Thyroid gland (tissue), 4 donors: ENCODE results near the gene ZNF175. TPM values are rescaled to one million over a fixed set of nuclear protein-coding genes. Genes with fewer than 3 reads are reported as not detected.

Experiments used
- DNase-seq, 2 donors: peaks; one replicate each; pipeline ENCODE4 v3.0.0-alpha.2; 2019
- H3K27ac ChIP-seq, 3 donors: fragments of 200-600 bp; sonication (generic); 1 replicate in 2 of 3; 2 replicates in 1 of 3; pipeline ENCODE4 v1.5.1; 2016 to 2019; ENCODE audit warnings: mild to moderate bottlenecking in 1 of 3, moderate library complexity in 1 of 3
- H3K27me3 ChIP-seq: fragments of 200-600 bp; sonication (generic); one replicate; pipeline ENCODE4 v1.5.1; 2019
- H3K36me3 ChIP-seq, 2 donors: fragments of 200-600 bp; sonication (generic); one replicate each; pipeline ENCODE4 v1.5.1; 2016 to 2019
- H3K4me1 ChIP-seq, 2 donors: fragments of 200-600 bp; sonication (generic); one replicate each; pipeline ENCODE4 v1.5.1; 2017 to 2019
- H3K4me3 ChIP-seq, 3 donors: fragments of 200-600 bp; sonication (generic); replicated peaks in 1 of 3; 1 replicate in 2 of 3; 2 replicates in 1 of 3; pipeline ENCODE4 v1.5.1; 2016; ENCODE audit warnings: mild to moderate bottlenecking in 1 of 3
- H3K9me3 ChIP-seq: fragments of 200-600 bp; sonication (generic); one replicate; pipeline ENCODE4 v1.5.1; 2017
- CTCF ChIP-seq, 6 experiments: fragments of 200-600 bp in 3 of 6; fragments of 450-650 bp in 3 of 6; sonication (generic) in 3 of 6; IDR thresholded peaks; one replicate each; pipeline ENCODE4 v1.5.1; 2016 to 2019; ENCODE audit warnings: antibody characterized with exemption in 6 of 6, mild to moderate bottlenecking in 2 of 6, inconsistent platforms in 1 of 6, moderate library complexity in 1 of 6
- POLR2A ChIP-seq, 2 donors: fragments of 450-650 bp; IDR thresholded peaks; one replicate each; pipeline ENCODE4 v1.6.1; 2017; ENCODE audit warnings: antibody characterized with exemption in 2 of 2, mild to moderate bottlenecking in 2 of 2, moderate library complexity in 1 of 2
- WGBS, 2 donors: methylation state at CpG; one replicate each; pipeline ENCODE4 v1.1.5; 2017; 5-methylcytosine and 5-hydroxymethylcytosine counted together
- intact Hi-C: fragments of 100-400 bp; cut with DNase I; formaldehyde crosslinking; loops from one replicate; pipeline ENCODE4 v1.15.1; 2023
- total RNA-seq, 4 donors: library from RNA; depleted of rRNA; stranded (reverse); fragments of >200 nt; gene quantifications; one replicate each; pipeline ENCODE4 v1.2.3, GENCODE V29; 2016

The ZNF175 gene
- total RNA-seq, 4 donors from 2014 or later: 9.0 to 12.9 (median 9.4) TPM

- Histone ChIP-seq H3K4me3 (peak overlapping the region in 1 of 3 donors; percentile 65), H3K4me1 (peaks cover 8 to 9% of the 10 kb centered on the region in 2 donors), H3K27ac (no peak overlapping the region), H3K36me3 (no peaks in the 10 kb centered on the region), H3K9me3 (no peaks in the 10 kb centered on the region), H3K27me3 (no peaks in the 10 kb centered on the region)
- WGBS, 2 donors: 33 to 38% methylated on average over 9 to 10 of the region's 10 CpGs
- intact Hi-C loops: no loop called here
- TF ChIP-seq CTCF (IDR thresholded peaks at IDR 0.05) (no peak), POLR2A (IDR thresholded peaks at IDR 0.05) (no peak)
- no peak for DNase-seq
These were observed 22.2 kb downstream of the ZNF175 start for GRCh38 chr19:51593138-51593890.

- Histone ChIP-seq H3K4me3 (peak overlapping the region; percentile 26 to 65 (median 43)), H3K27ac (peak overlapping the region in 1 of 3 donors; percentile 10), H3K27me3 (no peaks in the 10 kb centered on the region), H3K4me1 (peaks cover 8 to 9% of the 10 kb centered on the region in 2 donors), H3K9me3 (no peaks in the 10 kb centered on the region), H3K36me3 (no peaks in the 10 kb centered on the region)
- intact Hi-C loops: no loop called here
- WGBS, 2 donors: 0% methylated on average over 26 to 48 of the region's 61 CpGs
- TF ChIP-seq POLR2A (IDR thresholded peaks at IDR 0.05): peak in 1 of 2 donors; percentile 50
- TF ChIP-seq CTCF (IDR thresholded peaks at IDR 0.05): no peak
- DNase-seq: peak; percentile 98 to 99
These were observed 23.1 kb downstream of the ZNF175 start for GRCh38 chr19:51593969-51594773.

GRCh38 chr19:51594774-51595109, 23.7 kb downstream of the ZNF175 start:
- Histone ChIP-seq H3K27me3 (no peaks in the 10 kb centered on the region), H3K4me1 (peaks cover 8 to 9% of the 10 kb centered on the region in 2 donors), H3K9me3 (no peaks in the 10 kb centered on the region), H3K27ac (peak overlapping the region in 1 of 3 donors; percentile 10), H3K4me3 (peak overlapping the region; percentile 26 to 65 (median 40)), H3K36me3 (no peaks in the 10 kb centered on the region)
- TF ChIP-seq CTCF (IDR thresholded peaks at IDR 0.05) (no peak), POLR2A (IDR thresholded peaks at IDR 0.05) (peak in 1 of 2 donors; percentile 12)
- DNase-seq: no peak
- intact Hi-C loops: loop anchor here (5.0 kb wide), 1 partner anchor 487 kb away; the partner anchor contains the start of gene CTU1
- 5 to 8% methylated on average over 6 of the region's 6 CpGs for WGBS, 2 donors

GRCh38 chr19:51595190-51596175, 24.4 kb downstream of the ZNF175 start:
- no peak for DNase-seq
- Histone ChIP-seq H3K4me1 (peaks cover 8 to 9% of the 10 kb centered on the region in 2 donors), H3K27ac (no peak overlapping the region), H3K36me3 (no peaks in the 10 kb centered on the region), H3K27me3 (no peaks in the 10 kb centered on the region), H3K4me3 (no peak overlapping the region), H3K9me3 (no peaks in the 10 kb centered on the region)
- WGBS, 2 donors: 92 to 95% methylated on average over 8 of the region's 8 CpGs
- intact Hi-C loops: loop anchor here (5.0 kb wide), 1 partner anchor 488 kb away; the partner anchor contains the start of gene CTU1
- no peak for TF ChIP-seq CTCF (IDR thresholded peaks at IDR 0.05)
- TF ChIP-seq POLR2A (IDR thresholded peaks at IDR 0.05): no peak
